ENCODE measurements around the gene DGKQ. TPM values are rescaled to one million over a fixed set of nuclear protein-coding genes. Genes with fewer than 3 reads are reported as not detected.

The DGKQ gene
- total and polyA plus RNA-seq, 2 of the 13 experiments (the other 11 are each of a cell fraction or from before 2014, with no cell fraction given), result 4.5 to 7.2 TPM

- TF ChIP-seq, protein P1, sequence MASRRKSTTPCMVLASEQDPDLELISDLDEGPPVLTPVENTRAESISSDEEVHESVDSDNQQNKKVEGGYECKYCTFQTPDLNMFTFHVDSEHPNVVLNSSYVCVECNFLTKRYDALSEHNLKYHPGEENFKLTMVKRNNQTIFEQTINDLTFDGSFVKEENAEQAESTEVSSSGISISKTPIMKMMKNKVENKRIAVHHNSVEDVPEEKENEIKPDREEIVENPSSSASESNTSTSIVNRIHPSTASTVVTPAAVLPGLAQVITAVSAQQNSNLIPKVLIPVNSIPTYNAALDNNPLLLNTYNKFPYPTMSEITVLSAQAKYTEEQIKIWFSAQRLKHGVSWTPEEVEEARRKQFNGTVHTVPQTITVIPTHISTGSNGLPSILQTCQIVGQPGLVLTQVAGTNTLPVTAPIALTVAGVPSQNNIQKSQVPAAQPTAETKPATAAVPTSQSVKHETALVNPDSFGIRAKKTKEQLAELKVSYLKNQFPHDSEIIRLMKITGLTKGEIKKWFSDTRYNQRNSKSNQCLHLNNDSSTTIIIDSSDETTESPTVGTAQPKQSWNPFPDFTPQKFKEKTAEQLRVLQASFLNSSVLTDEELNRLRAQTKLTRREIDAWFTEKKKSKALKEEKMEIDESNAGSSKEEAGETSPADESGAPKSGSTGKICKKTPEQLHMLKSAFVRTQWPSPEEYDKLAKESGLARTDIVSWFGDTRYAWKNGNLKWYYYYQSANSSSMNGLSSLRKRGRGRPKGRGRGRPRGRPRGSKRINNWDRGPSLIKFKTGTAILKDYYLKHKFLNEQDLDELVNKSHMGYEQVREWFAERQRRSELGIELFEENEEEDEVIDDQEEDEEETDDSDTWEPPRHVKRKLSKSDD (CRISPR knock-in tag; IDR thresholded peaks at IDR 0.05; ENCODE audit: low read depth), result no peak
- TF ChIP-seq ZC3H4 (CRISPR knock-in tag; IDR thresholded peaks at IDR 0.05; ENCODE audit: borderline replicate concordance), result no peak
- no peak for TF ChIP-seq ZNF253 (CRISPR knock-in tag; IDR thresholded peaks at IDR 0.05; ENCODE audit: borderline replicate concordance)
- TF ChIP-seq ATM (IDR thresholded peaks at IDR 0.05; ENCODE audit: borderline replicate concordance), result no peak
- TF ChIP-seq STAG1 (CRISPR knock-in tag; IDR thresholded peaks at IDR 0.05), result no peak
- TF ChIP-seq CREM (IDR thresholded peaks at IDR 0.05), result no peak
- TF ChIP-seq CREM (CRISPR knock-in tag; IDR thresholded peaks at IDR 0.05), result no peak
- TF ChIP-seq ZNF136 (CRISPR knock-in tag; IDR thresholded peaks at IDR 0.05; ENCODE audit: low read depth), result no peak
- no peak for TF ChIP-seq AKNA (CRISPR knock-in tag; IDR thresholded peaks at IDR 0.05; ENCODE audit: borderline replicate concordance)
- TF ChIP-seq ZNF44 (CRISPR knock-in tag; IDR thresholded peaks at IDR 0.05), result no peak
- no peak for TF ChIP-seq SIN3B (IDR thresholded peaks at IDR 0.05; ENCODE audit: low read length)
- no peak for TF ChIP-seq ZNF331 (CRISPR knock-in tag; IDR thresholded peaks at IDR 0.05)
- no peak for TF ChIP-seq REXO4 (CRISPR knock-in tag; IDR thresholded peaks at IDR 0.05; ENCODE audit: borderline replicate concordance)
- no peak for TF ChIP-seq ZNF558 (CRISPR knock-in tag; IDR thresholded peaks at IDR 0.05; ENCODE audit: borderline replicate concordance)
- no peak for TF ChIP-seq GMEB1 (CRISPR knock-in tag; IDR thresholded peaks at IDR 0.05; ENCODE audit: borderline replicate concordance)
- no peak for TF ChIP-seq ZNF883 (CRISPR knock-in tag; IDR thresholded peaks at IDR 0.05; ENCODE audit: not compliant biosample characterization)
- TF ChIP-seq, protein P2, sequence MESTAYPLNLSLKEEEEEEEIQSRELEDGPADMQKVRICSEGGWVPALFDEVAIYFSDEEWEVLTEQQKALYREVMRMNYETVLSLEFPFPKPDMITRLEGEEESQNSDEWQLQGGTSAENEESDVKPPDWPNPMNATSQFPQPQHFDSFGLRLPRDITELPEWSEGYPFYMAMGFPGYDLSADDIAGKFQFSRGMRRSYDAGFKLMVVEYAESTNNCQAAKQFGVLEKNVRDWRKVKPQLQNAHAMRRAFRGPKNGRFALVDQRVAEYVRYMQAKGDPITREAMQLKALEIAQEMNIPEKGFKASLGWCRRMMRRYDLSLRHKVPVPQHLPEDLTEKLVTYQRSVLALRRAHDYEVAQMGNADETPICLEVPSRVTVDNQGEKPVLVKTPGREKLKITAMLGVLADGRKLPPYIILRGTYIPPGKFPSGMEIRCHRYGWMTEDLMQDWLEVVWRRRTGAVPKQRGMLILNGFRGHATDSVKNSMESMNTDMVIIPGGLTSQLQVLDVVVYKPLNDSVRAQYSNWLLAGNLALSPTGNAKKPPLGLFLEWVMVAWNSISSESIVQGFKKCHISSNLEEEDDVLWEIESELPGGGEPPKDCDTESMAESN (CRISPR knock-in tag; conservative IDR thresholded peaks at IDR 0.05), result no peak
Measured at GRCh38 chr4:1009542-1010394, 36.4 kb upstream of the DGKQ start (continued).
